ENCODE data around the gene LRRC8B.
"Not testable (repeated sequence)": the region's sequence is repeated elsewhere in the genome, so short reads cannot be mapped to it uniquely, and the experiment has no call there.

The LRRC8B gene

GRCh38 chr1:89502895-89503294 is 21.7 kb upstream of the LRRC8B start:
- DNase-seq (ENCODE audit: low spot score) = no peak
- in situ Hi-C loops (cut with MboI; ENCODE audit: low sequenced_read_pairs, unreplicated experiment) = loop anchor here (25.0 kb wide), 1 partner anchor 484 kb away; the partner anchor contains the start of gene ZNF326
- TF ChIP-seq, protein P1, sequence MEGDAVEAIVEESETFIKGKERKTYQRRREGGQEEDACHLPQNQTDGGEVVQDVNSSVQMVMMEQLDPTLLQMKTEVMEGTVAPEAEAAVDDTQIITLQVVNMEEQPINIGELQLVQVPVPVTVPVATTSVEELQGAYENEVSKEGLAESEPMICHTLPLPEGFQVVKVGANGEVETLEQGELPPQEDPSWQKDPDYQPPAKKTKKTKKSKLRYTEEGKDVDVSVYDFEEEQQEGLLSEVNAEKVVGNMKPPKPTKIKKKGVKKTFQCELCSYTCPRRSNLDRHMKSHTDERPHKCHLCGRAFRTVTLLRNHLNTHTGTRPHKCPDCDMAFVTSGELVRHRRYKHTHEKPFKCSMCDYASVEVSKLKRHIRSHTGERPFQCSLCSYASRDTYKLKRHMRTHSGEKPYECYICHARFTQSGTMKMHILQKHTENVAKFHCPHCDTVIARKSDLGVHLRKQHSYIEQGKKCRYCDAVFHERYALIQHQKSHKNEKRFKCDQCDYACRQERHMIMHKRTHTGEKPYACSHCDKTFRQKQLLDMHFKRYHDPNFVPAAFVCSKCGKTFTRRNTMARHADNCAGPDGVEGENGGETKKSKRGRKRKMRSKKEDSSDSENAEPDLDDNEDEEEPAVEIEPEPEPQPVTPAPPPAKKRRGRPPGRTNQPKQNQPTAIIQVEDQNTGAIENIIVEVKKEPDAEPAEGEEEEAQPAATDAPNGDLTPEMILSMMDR (IDR thresholded peaks at IDR 0.05; ENCODE audit: borderline replicate concordance, control extremely low read depth, extremely low read depth, insufficient read depth, missing control alignments) = no peak

- TF ChIP-seq, protein P1 (IDR thresholded peaks at IDR 0.05; ENCODE audit: borderline replicate concordance, control extremely low read depth, extremely low read depth, insufficient read depth, missing control alignments) = no peak
- DNase-seq (ENCODE audit: low spot score) = no peak
- in situ Hi-C loops (cut with MboI; ENCODE audit: low sequenced_read_pairs, unreplicated experiment) = loop anchor here (25.0 kb wide), 1 partner anchor 484 kb away; the partner anchor contains the start of gene ZNF326
Measured at GRCh38 chr1:89503690-89504089, 20.9 kb upstream of the LRRC8B start.

- in situ Hi-C loops (cut with MboI; ENCODE audit: low sequenced_read_pairs, unreplicated experiment) = loop anchor here (25.0 kb wide), 1 partner anchor 477 kb away; the partner anchor contains the start of gene ZNF326
- DNase-seq (ENCODE audit: low spot score) = not testable (repeated sequence)
Measured at GRCh38 chr1:89510061-89510460, 14.6 kb upstream of the LRRC8B start.

- no peak for DNase-seq (ENCODE audit: low spot score)
- in situ Hi-C loops (cut with MboI; ENCODE audit: low sequenced_read_pairs, unreplicated experiment) = loop anchor here (25.0 kb wide), 1 partner anchor 474 kb away; the partner anchor contains the start of gene ZNF326
Measured at GRCh38 chr1:89512996-89513720, 11.5 kb upstream of the LRRC8B start.

GRCh38 chr1:89516055-89516454 is 8.6 kb upstream of the LRRC8B start:
- TF ChIP-seq, protein P1 (IDR thresholded peaks at IDR 0.05; ENCODE audit: borderline replicate concordance, control extremely low read depth, extremely low read depth, insufficient read depth, missing control alignments) = no peak
- DNase-seq (ENCODE audit: low spot score) = no peak
- in situ Hi-C loops (cut with MboI; ENCODE audit: low sequenced_read_pairs, unreplicated experiment) = loop anchor here (25.0 kb wide), 1 partner anchor 471 kb away; the partner anchor contains the start of gene ZNF326

More at GRCh38 chr1:89512996-89513720, 11.5 kb upstream of the LRRC8B start:
- TF ChIP-seq, protein P1 (IDR thresholded peaks at IDR 0.05; ENCODE audit: borderline replicate concordance, control extremely low read depth, extremely low read depth, insufficient read depth, missing control alignments) = no peak

- in situ Hi-C loops (cut with MboI; ENCODE audit: low sequenced_read_pairs, unreplicated experiment) = loop anchor here (25.0 kb wide), 1 partner anchor 469 kb away; the partner anchor contains the start of gene ZNF326
- no peak for DNase-seq (ENCODE audit: low spot score)
- TF ChIP-seq, protein P1 (IDR thresholded peaks at IDR 0.05; ENCODE audit: borderline replicate concordance, control extremely low read depth, extremely low read depth, insufficient read depth, missing control alignments) = no peak
Measured at GRCh38 chr1:89518221-89518631, 6.4 kb upstream of the LRRC8B start.

GRCh38 chr1:89519779-89520358 is 4.8 kb upstream of the LRRC8B start:
- in situ Hi-C loops (cut with MboI; ENCODE audit: low sequenced_read_pairs, unreplicated experiment) = loop anchor here (25.0 kb wide), 1 partner anchor 467 kb away; the partner anchor contains the start of gene ZNF326
- TF ChIP-seq, protein P1 (IDR thresholded peaks at IDR 0.05; ENCODE audit: borderline replicate concordance, control extremely low read depth, extremely low read depth, insufficient read depth, missing control alignments) = peak; percentile 47
- peak; percentile 71 for DNase-seq (ENCODE audit: low spot score)

DNA sequence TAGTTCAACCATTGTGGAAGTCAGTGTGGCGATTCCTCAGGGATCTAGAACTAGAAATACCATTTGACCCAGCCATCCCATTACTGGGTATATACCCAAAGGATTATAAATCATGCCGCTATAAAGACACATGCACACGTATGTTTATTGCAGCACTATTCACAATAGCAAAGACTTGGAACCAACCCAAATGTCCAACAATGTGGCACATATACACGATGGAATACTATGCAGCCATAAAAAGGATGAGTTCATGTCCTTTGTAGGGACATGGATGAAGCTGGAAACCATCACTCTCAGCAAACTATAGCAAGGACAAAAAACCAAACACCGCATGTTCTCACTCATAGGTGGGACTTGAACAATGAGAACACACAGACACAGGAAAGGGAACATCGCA is 2.7 kb upstream of the LRRC8B start:
- not testable (repeated sequence) for DNase-seq (ENCODE audit: low spot score)
- in situ Hi-C loops (cut with MboI; ENCODE audit: low sequenced_read_pairs, unreplicated experiment) = loop anchor here (25.0 kb wide), 1 partner anchor 465 kb away; the partner anchor contains the start of gene ZNF326
